HepG2 (cell line): Measurements from ENCODE around the gene ARHGAP23. TPM values are rescaled to one million over a fixed set of nuclear protein-coding genes. Genes with fewer than 3 reads are reported as not detected.

Experiments used
- ATAC-seq: fragments of 200-7000 bp; cut with Tn5 transposase; 3 replicates; pipeline ENCODE4 v1.9.1; 2020; ENCODE audit warnings: mild to moderate bottlenecking, moderate library complexity
- BruUV-seq: library from RNA; stranded (reverse); fragments of 400-500 nt; replicated peaks from 2 replicates; lab custom pipeline; 2021; lab: Mats Ljungman, UMichigan
- CTCF ChIA-PET: fragments of 300-600 bp; formaldehyde crosslinking; extraction: SDS; loops from one replicate; lab custom pipeline; 2021; ENCODE audit warnings: low total read pairs, inconsistent platforms, low intra/inter-chr PET ratio; lab: Yijun Ruan, JAX
- POLR2A ChIA-PET: fragments of 350-600 bp; sonication (Branson Sonifier 250); formaldehyde crosslinking; loops from one replicate; lab custom pipeline; 2020; ENCODE audit warnings: antibody characterized with exemption, inconsistent platforms; lab: Yijun Ruan, JAX
- DNase-seq: peaks from one replicate; pipeline ENCODE4 v3.0.0-alpha.2; 2015; ENCODE audit warnings: low spot score
- FAIRE-seq: peaks from 3 replicates; lab custom pipeline; 2011; peaks lifted over from hg19 to GRCh38; lab: Jason Lieb, UNC
- H2AFZ ChIP-seq: one replicate; pipeline ENCODE4 v1.6.1; 2011; ENCODE audit warnings: low read length, inconsistent platforms
- H3K27ac ChIP-seq: fragments of 300-600 bp; 3 replicates; pipeline ENCODE4 v1.8.0; 2011; ENCODE audit warnings: mixed run types, mild to moderate bottlenecking, mixed read lengths, low read length, inconsistent platforms; ENCODE audit not compliant: insufficient read depth; ENCODE audit errors: extremely low read length
- H3K27me3 ChIP-seq, 2 experiments: fragments of 200-600 bp in 1 of 2; 2 replicates in 1 of 2; 3 replicates in 1 of 2; pipeline versions ENCODE4 v1.6.0 to v1.8.0; 2011; ENCODE audit warnings: low read length in 2 of 2, mild to moderate bottlenecking in 2 of 2, moderate library complexity in 2 of 2, inconsistent platforms in 1 of 2; ENCODE audit not compliant: insufficient read depth in 2 of 2, control insufficient read depth in 1 of 2
- H3K36me3 ChIP-seq, 2 experiments: fragments of 200-600 bp in 1 of 2; replicated peaks in 1 of 2; 2 replicates in 1 of 2; 3 replicates in 1 of 2; pipeline versions ENCODE4 v1.5.1 to v1.8.0; 2011; ENCODE audit warnings: low read length in 2 of 2, inconsistent platforms in 1 of 2; ENCODE audit not compliant: insufficient read depth in 2 of 2, control insufficient read depth in 1 of 2
- H3K4me1 ChIP-seq: 2 replicates; pipeline ENCODE4 v1.5.1; 2012; ENCODE audit warnings: low read length, inconsistent platforms; ENCODE audit not compliant: insufficient read depth
- H3K4me2 ChIP-seq: 2 replicates; pipeline ENCODE4 v1.6.0; 2011; ENCODE audit warnings: low read depth, low read length, inconsistent platforms
- H3K4me3 ChIP-seq, 3 experiments: fragments of 200-600 bp in 1 of 3; sonication (generic), shearing (Covaris generic) in 1 of 3; replicated peaks in 1 of 3; 2 replicates each; pipeline ENCODE4 v1.5.1; 2011 to 2016; ENCODE audit warnings: low read length in 3 of 3, inconsistent platforms in 2 of 3, low read depth in 2 of 3, mild to moderate bottlenecking in 2 of 3, control low read depth in 1 of 3, mixed read lengths in 1 of 3; ENCODE audit not compliant: insufficient read depth in 1 of 3
- H3K79me2 ChIP-seq: one replicate; pipeline ENCODE4 v1.6.1; 2011; ENCODE audit warnings: low read length, inconsistent platforms; ENCODE audit not compliant: insufficient read depth
- H3K9ac ChIP-seq: 2 replicates; pipeline ENCODE4 v1.6.0; 2011; ENCODE audit warnings: mild to moderate bottlenecking, low read depth, low read length, inconsistent platforms; ENCODE audit not compliant: insufficient read depth
- H3K9me3 ChIP-seq: 2 replicates; pipeline ENCODE4 v1.5.1; 2012; ENCODE audit warnings: mild to moderate bottlenecking, low read length
- H4K20me1 ChIP-seq: 2 replicates; pipeline ENCODE4 v1.6.0; 2011; ENCODE audit warnings: inconsistent platforms, mild to moderate bottlenecking, low read length, moderate library complexity; ENCODE audit not compliant: insufficient read depth
- ARID5B ChIP-seq: IDR thresholded peaks from 2 replicates; pipeline ENCODE4 v1.4.0; 2020; ENCODE audit warnings: mild to moderate bottlenecking, missing genetic modification reagents
- EHMT2 ChIP-seq: fragments of 200-600 bp; sonication (generic); IDR thresholded peaks from 2 replicates; pipeline ENCODE4 v1.7.0; 2017; ENCODE audit warnings: antibody characterized with exemption, low read depth, low read length, borderline replicate concordance
- ERF ChIP-seq: IDR thresholded peaks from 2 replicates; pipeline ENCODE4 v1.6.1; 2018; ENCODE audit warnings: missing biosample characterization, missing genetic modification reagents
- HDAC1 ChIP-seq: sonication (generic); formaldehyde crosslinking; IDR thresholded peaks from 2 replicates; pipeline ENCODE4 v1.5.1; 2020; ENCODE audit warnings: mild to moderate bottlenecking, missing genetic modification reagents
- MAZ ChIP-seq, 2 experiments: sonication (generic) in 1 of 2; formaldehyde crosslinking in 1 of 2; IDR thresholded peaks; 2 replicates each; pipeline versions ENCODE4 v1.5.0 to v1.6.1; 2012 to 2020; ENCODE audit warnings: low read depth in 2 of 2, mild to moderate bottlenecking in 2 of 2, borderline replicate concordance in 1 of 2, improper control_type of control experiment in 1 of 2, low read length in 1 of 2, missing genetic modification reagents in 1 of 2, moderate library complexity in 1 of 2
- NFRKB ChIP-seq: fragments of 450-650 bp; IDR thresholded peaks from 2 replicates; pipeline ENCODE4 v1.6.1; 2017
- POLR2AphosphoS2 ChIP-seq: IDR thresholded peaks from 2 replicates; pipeline ENCODE4 v1.6.1; 2011; ENCODE audit warnings: low read depth, low read length, improper control_type of control experiment
- RCOR2 ChIP-seq: IDR thresholded peaks from 2 replicates; pipeline ENCODE4 v1.6.1; 2016; ENCODE audit warnings: missing biosample characterization, missing genetic modification reagents
- ZFP41 ChIP-seq: sonication (generic); formaldehyde crosslinking; IDR thresholded peaks from 2 replicates; pipeline ENCODE4 v1.4.0; 2020; ENCODE audit warnings: mild to moderate bottlenecking, missing genetic modification reagents, borderline replicate concordance
- ZNF207 ChIP-seq: fragments of 450-650 bp; IDR thresholded peaks from 2 replicates; pipeline ENCODE4 v1.6.1; 2016; ENCODE audit warnings: antibody characterized with exemption, borderline replicate concordance
- ZNF350 ChIP-seq: sonication (generic); formaldehyde crosslinking; IDR thresholded peaks from 2 replicates; pipeline ENCODE4 v1.4.0; 2020; ENCODE audit warnings: mild to moderate bottlenecking, low read depth, missing genetic modification reagents, borderline replicate concordance
- ZNF710 ChIP-seq: sonication (generic); formaldehyde crosslinking; IDR thresholded peaks from 2 replicates; pipeline ENCODE4 v1.5.0; 2020; ENCODE audit warnings: mild to moderate bottlenecking, missing genetic modification reagents, borderline replicate concordance
- ZSCAN22 ChIP-seq: sonication (generic); formaldehyde crosslinking; IDR thresholded peaks from 2 replicates; pipeline ENCODE4 v1.4.0; 2020; ENCODE audit warnings: mild to moderate bottlenecking, missing genetic modification reagents
- WGBS: methylation state at CpG from one replicate; pipeline ENCODE4 v1.1.6; 2017; ENCODE audit warnings: low lambda C conversion rate; 5-methylcytosine and 5-hydroxymethylcytosine counted together
- in situ Hi-C: cut with HindIII; loops from 2 replicates; pipeline ENCODE4 v1.10.0; 2017; ENCODE audit warnings: low pct_unique_long_range_greater_than_20kb; ENCODE audit not compliant: extremely low pct_ligation_motif_present
- intact Hi-C: fragments of 100-400 bp; cut with micrococcal nuclease; formaldehyde crosslinking; loops from one replicate; pipeline ENCODE4 v1.10.0; 2022; ENCODE audit not compliant: unreplicated experiment
- polyA plus RNA-seq, 8 experiments: library from polyadenylated mRNA; depleted of rRNA in 3 of 8; stranded (reverse) in 7 of 8; unstranded in 1 of 8; fragments of >200 nt; fragmentation: Illumina TruSeq in 4 of 8; extraction: Trizol in 4 of 8; gene quantifications; 2 replicates each; pipeline versions ENCODE4 v1.2.1 to v1.2.3, GENCODE V29; 2011 to 2016; ENCODE audit warnings: low read depth in 4 of 8, missing spikeins in 1 of 8, mixed read lengths in 1 of 8; ENCODE audit not compliant: insufficient read depth in 1 of 8
- total RNA-seq, 5 experiments: library from RNA; depleted of rRNA; stranded (reverse); fragments of >200 nt; fragmentation: Illumina TruSeq; extraction: Trizol; gene quantifications; 2 replicates each; pipeline ENCODE4 v1.2.3, GENCODE V29; 2016; ENCODE audit warnings: low read depth in 1 of 5

Gene ARHGAP23
- total and polyA plus RNA-seq, 2 of the 13 experiments (the other 11 are each of a cell fraction or from before 2014, with no cell fraction given) = 0.03 TPM; not detected in 1

- peak; percentile 32; the same call in 1 of the 2 replicates for TF ChIP-seq ARID5B (CRISPR knock-in tag)
- TF ChIP-seq NFRKB = no peak
- TF ChIP-seq ZFP41 (CRISPR knock-in tag) = no peak
- TF ChIP-seq EHMT2 = no peak
- peak; percentile 73; the same call in 1 of the 2 replicates for TF ChIP-seq ERF (CRISPR knock-in tag)
- TF ChIP-seq HDAC1 (CRISPR knock-in tag) = no peak
- TF ChIP-seq MAZ (IDR thresholded peaks at IDR 0.05; ENCODE audit: borderline replicate concordance, low read depth, low read length) = no peak
- peak; percentile 50; the same call in 1 of the 2 replicates for TF ChIP-seq MAZ (CRISPR knock-in tag; IDR thresholded peaks at IDR 0.05; ENCODE audit: low read depth)
- peak; percentile 19; the same call in 1 of the 2 replicates for TF ChIP-seq ZNF350 (CRISPR knock-in tag)
Measured at GRCh38 chr17:38444151-38444550, 15.9 kb downstream of the ARHGAP23 start (continued).

- DNase-seq (no peak), ATAC-seq (no peak)
Measured at GRCh38 chr17:38447502-38448085, 19.3 kb downstream of the ARHGAP23 start.

More at GRCh38 chr17:38447502-38448085, 19.3 kb downstream of the ARHGAP23 start:
- intact Hi-C loops (no loop called here), in situ Hi-C loops (no loop called here)
- ChIA-PET POLR2A (no interaction called here), CTCF (no interaction called here)
- Histone ChIP-seq H3K9me3 (no peaks in the 10 kb centered on the region), H3K4me1 (peaks cover 33% of the 10 kb centered on the region), H3K27me3 (peaks cover 5 to 62% of the 10 kb centered on the region in 2 experiments; a peak in 4 of 5 replicates), H4K20me1 (no peaks in the 10 kb centered on the region; the same call in 1 of the 2 replicates), H3K79me2 (no peaks in the 10 kb centered on the region), H3K4me2 (no peak overlapping the region), H3K4me3 (no peak overlapping the region), H3K9ac (no peak overlapping the region), H3K36me3 (no peaks in the 10 kb centered on the region), H2AFZ (no peak overlapping the region), H3K27ac (no peak overlapping the region)
- no peak for FAIRE-seq
- 0% methylated on average over 1 of the region's 2 CpGs for WGBS
- TF ChIP-seq ZSCAN22 (peak; percentile 96), NFRKB (no peak), ZNF710 (no peak), ZNF207 (no peak), RCOR2 (no peak), POLR2AphosphoS2 (no peak)
- no TSS peak for BruUV-seq
